PFSK-1 (cell line): ENCODE measurements around the gene UBE2Z.

Experiments used
- FOXP2 ChIP-seq: optimal IDR thresholded peaks from 2 replicates; pipeline ENCODE3; 2011; ENCODE audit warnings: borderline replicate concordance, control low read depth, inconsistent platforms; ENCODE audit not compliant: insufficient read depth; ENCODE audit errors: extremely low read length, extremely low read depth
- POLR2AphosphoS5 ChIP-seq: IDR thresholded peaks from 2 replicates; pipeline ENCODE4 v1.6.1; 2012; ENCODE audit warnings: low read depth, mild to moderate bottlenecking, control low read depth, low read length, moderate library complexity
- REST ChIP-seq, 2 experiments: IDR thresholded peaks; 2 replicates each; pipeline versions ENCODE4 v1.6.1 to v1.8.0; 2011 to 2012; ENCODE audit warnings: low read depth in 2 of 2, low read length in 2 of 2, control low read depth in 1 of 2, inconsistent platforms in 1 of 2, mild to moderate bottlenecking in 1 of 2, moderate library complexity in 1 of 2; ENCODE audit not compliant: insufficient read depth in 1 of 2
- SIN3A ChIP-seq: IDR thresholded peaks from 2 replicates; pipeline ENCODE4 v1.6.1; 2012; ENCODE audit warnings: mild to moderate bottlenecking, low read length, moderate library complexity, borderline replicate concordance; ENCODE audit not compliant: insufficient read depth
- TAF1 ChIP-seq: IDR thresholded peaks from 2 replicates; pipeline ENCODE4 v1.6.1; 2012; ENCODE audit warnings: low read length, control low read depth, borderline replicate concordance; ENCODE audit not compliant: insufficient read depth

UBE2Z gene

GRCh38 chr17:48890086-48890485 lies 18.1 kb upstream of the UBE2Z start:
- no peak for TF ChIP-seq FOXP2
- TF ChIP-seq SIN3A: no peak
- no peak for TF ChIP-seq REST (IDR thresholded peaks at IDR 0.05; ENCODE audit: insufficient read depth in 1 of 2, low read depth in 2 of 2, low read length in 2 of 2)
- TF ChIP-seq TAF1: no peak
- no peak for TF ChIP-seq POLR2AphosphoS5

- TF ChIP-seq FOXP2: no peak
- TF ChIP-seq POLR2AphosphoS5: peak; percentile 36; the same call in 1 of the 2 replicates
Observed at GRCh38 chr17:48892940-48893645, 15.1 kb upstream of the UBE2Z start.

- TF ChIP-seq REST (IDR thresholded peaks at IDR 0.05; ENCODE audit: insufficient read depth in 1 of 2, low read depth in 2 of 2, low read length in 2 of 2) (no peak), FOXP2 (no peak), TAF1 (no peak), POLR2AphosphoS5 (no peak), SIN3A (no peak)
Observed at GRCh38 chr17:48893646-48894508, 14.3 kb upstream of the UBE2Z start.

GRCh38 chr17:48894886-48895285 lies 13.3 kb upstream of the UBE2Z start:
- TF ChIP-seq POLR2AphosphoS5 (no peak), REST (IDR thresholded peaks at IDR 0.05; ENCODE audit: insufficient read depth in 1 of 2, low read depth in 2 of 2, low read length in 2 of 2) (no peak), TAF1 (no peak), SIN3A (no peak), FOXP2 (no peak)

GRCh38 chr17:48901241-48901640 lies 7.0 kb upstream of the UBE2Z start:
- TF ChIP-seq REST (IDR thresholded peaks at IDR 0.05; ENCODE audit: insufficient read depth in 1 of 2, low read depth in 2 of 2, low read length in 2 of 2) (no peak), FOXP2 (no peak), POLR2AphosphoS5 (no peak), TAF1 (no peak), SIN3A (no peak)
